A549 (cell line): Measurements from ENCODE around the gene C1QTNF4. TPM values are rescaled to one million over a fixed set of nuclear protein-coding genes. Genes with fewer than 3 reads are reported as not detected.

Experiments used
- ATAC-seq, 2 experiments: fragments of 200-7000 bp in 1 of 2; fragments of >200 bp in 1 of 2; cut with Nextera tagmentation in 1 of 2; cut with Tn5 transposase in 1 of 2; 3 replicates each; pipeline versions ENCODE4 v1.8.0 to v1.9.1; 2018 to 2020; ENCODE audit warnings: mild to moderate bottlenecking in 1 of 2, moderate library complexity in 1 of 2
- CTCF ChIA-PET: fragments of 300-600 bp; sonication (Branson Sonifier 250); formaldehyde crosslinking; extraction: SDS; loops from one replicate; lab custom pipeline; 2021; ENCODE audit warnings: antibody characterized with exemption, inconsistent platforms; lab: Yijun Ruan, JAX
- POLR2A ChIA-PET: fragments of 350-600 bp; formaldehyde crosslinking; extraction: SDS; loops from one replicate; lab custom pipeline; 2021; ENCODE audit warnings: antibody characterized with exemption, inconsistent platforms; lab: Yijun Ruan, JAX
- DNase-seq, 2 experiments: peaks; one replicate each; pipeline versions ENCODE4 v3.0.0 to v3.0.0-alpha.2; 2011 to 2016; ENCODE audit warnings: low read depth in 1 of 2, low spot score in 1 of 2
- FAIRE-seq: peaks from 2 replicates; lab custom pipeline; 2011; peaks lifted over from hg19 to GRCh38; lab: Jason Lieb, UNC
- H3K27ac ChIP-seq, 2 experiments: fragments of >200 bp; sonication (Bioruptor Twin); formaldehyde crosslinking; 3 replicates each; pipeline ENCODE4 v1.5.1; 2016 to 2017
- H3K4me1 ChIP-seq: fragments of >200 bp; sonication (Bioruptor Twin); formaldehyde crosslinking; 3 replicates; pipeline ENCODE4 v1.6.1; 2016
- H3K4me2 ChIP-seq: fragments of >200 bp; sonication (Bioruptor Twin); formaldehyde crosslinking; 3 replicates; pipeline ENCODE4 v1.6.1; 2016
- H3K4me3 ChIP-seq: fragments of >200 bp; sonication (Bioruptor Twin); formaldehyde crosslinking; 3 replicates; pipeline ENCODE4 v1.5.1; 2016
- H3K9me3 ChIP-seq: fragments of >200 bp; sonication (Bioruptor Twin); formaldehyde crosslinking; 3 replicates; pipeline ENCODE4 v1.6.1; 2016
- BHLHE40 ChIP-seq: IDR thresholded peaks from 2 replicates; pipeline ENCODE4 v1.6.1; 2012; ENCODE audit warnings: low read depth, low read length, inconsistent platforms
- CBX8 ChIP-seq: fragments of 200-600 bp; sonication (generic); IDR thresholded peaks from 2 replicates; pipeline ENCODE4 v1.6.1; 2016
- CEBPB ChIP-seq, 2 experiments: fragments of >200 bp in 1 of 2; sonication (Bioruptor Twin) in 1 of 2; formaldehyde crosslinking in 1 of 2; IDR thresholded peaks; 2 replicates each; pipeline ENCODE4 v1.6.1; 2012 to 2016
- EP300 ChIP-seq, 2 experiments: fragments of >200 bp; sonication (Bioruptor Twin); formaldehyde crosslinking; IDR thresholded peaks; 2 replicates in 1 of 2; 3 replicates in 1 of 2; pipeline ENCODE4 v1.6.1; 2016 to 2017
- ESRRA ChIP-seq: fragments of 150-350 bp; IDR thresholded peaks from 2 replicates; pipeline ENCODE4 v1.6.1; 2014; ENCODE audit warnings: mild to moderate bottlenecking, low read length, borderline replicate concordance
- FOSB ChIP-seq: fragments of 250-450 bp; sonication (Bioruptor Pico); IDR thresholded peaks from 2 replicates; pipeline ENCODE4 v1.5.0; 2020; ENCODE audit warnings: mild to moderate bottlenecking, moderate library complexity
- FOSL2 ChIP-seq, 2 experiments: fragments of 450-650 bp in 1 of 2; fragments of >200 bp in 1 of 2; sonication (Bioruptor Twin) in 1 of 2; formaldehyde crosslinking; IDR thresholded peaks; 2 replicates each; pipeline versions ENCODE4 v1.5.0 to v1.6.1; 2016 to 2020; ENCODE audit warnings: mild to moderate bottlenecking in 1 of 2, moderate library complexity in 1 of 2
- HDAC2 ChIP-seq: fragments of 200-600 bp; sonication (generic); IDR thresholded peaks from 2 replicates; pipeline ENCODE4 v1.6.1; 2016
- HOXA7 ChIP-seq: fragments of 250-450 bp; sonication (Bioruptor Pico); IDR thresholded peaks from 2 replicates; pipeline ENCODE4 v1.5.0; 2020; ENCODE audit warnings: mild to moderate bottlenecking, moderate library complexity
- HOXB5 ChIP-seq: fragments of 250-450 bp; sonication (Bioruptor Pico); IDR thresholded peaks from 2 replicates; pipeline ENCODE4 v1.5.0; 2020; ENCODE audit warnings: mild to moderate bottlenecking, moderate library complexity
- KDM1A ChIP-seq: fragments of 200-600 bp; sonication (generic); IDR thresholded peaks from 2 replicates; pipeline ENCODE4 v1.6.1; 2016; ENCODE audit warnings: low read depth, mild to moderate bottlenecking
- KDM5A ChIP-seq: fragments of 200-600 bp; sonication (generic); IDR thresholded peaks from 2 replicates; pipeline ENCODE4 v1.6.1; 2016; ENCODE audit warnings: antibody characterized with exemption, mild to moderate bottlenecking
- MAZ ChIP-seq: fragments of 150-350 bp; IDR thresholded peaks from 2 replicates; pipeline ENCODE4 v1.6.1; 2014; ENCODE audit warnings: antibody characterized with exemption, low read depth, low read length, borderline replicate concordance
- MYC ChIP-seq: IDR thresholded peaks from 2 replicates; pipeline ENCODE4 v1.6.1; 2012; ENCODE audit warnings: mild to moderate bottlenecking, inconsistent platforms, low read length, improper control_type of control experiment, borderline replicate concordance
- NFE2L2 ChIP-seq: fragments of 150-350 bp; conservative IDR thresholded peaks from 2 replicates; pipeline ENCODE4 v1.6.1; 2014; ENCODE audit warnings: low read length
- PHF8 ChIP-seq: fragments of 200-600 bp; sonication (generic); IDR thresholded peaks from 2 replicates; pipeline ENCODE4 v1.6.1; 2016; ENCODE audit warnings: low read depth, mild to moderate bottlenecking, antibody characterized with exemption, moderate library complexity, borderline replicate concordance
- POLR2AphosphoS2 ChIP-seq: conservative IDR thresholded peaks from 2 replicates; pipeline ENCODE4 v1.6.1; 2012; ENCODE audit warnings: low read length, improper control_type of control experiment, inconsistent platforms
- RARB ChIP-seq: fragments of 250-450 bp; sonication (Bioruptor Pico); IDR thresholded peaks from 2 replicates; pipeline ENCODE4 v1.8.0; 2021; ENCODE audit warnings: mild to moderate bottlenecking, moderate library complexity
- SMC3 ChIP-seq: fragments of >200 bp; sonication (Bioruptor Twin); formaldehyde crosslinking; IDR thresholded peaks from 3 replicates; pipeline ENCODE4 v1.6.1; 2018; ENCODE audit warnings: inconsistent platforms
- SREBF2 ChIP-seq: fragments of 450-650 bp; IDR thresholded peaks from 2 replicates; pipeline ENCODE4 v1.6.1; 2014; ENCODE audit warnings: mild to moderate bottlenecking, moderate library complexity
- ZFP36 ChIP-seq: fragments of 450-650 bp; IDR thresholded peaks from 2 replicates; pipeline ENCODE4 v1.6.1; 2014; ENCODE audit warnings: borderline replicate concordance; ENCODE audit not compliant: partially characterized antibody
- WGBS: methylation state at CpG from one replicate; pipeline ENCODE4 v1.1.6; 2017; ENCODE audit errors: missing lambda C conversion rate; 5-methylcytosine and 5-hydroxymethylcytosine counted together
- polyA plus RNA-seq, 4 experiments: library from polyadenylated mRNA; depleted of rRNA in 3 of 4; stranded (reverse); fragments of >200 nt; fragmentation: RNase III in 1 of 4; extraction: RNeasy Plus Mini Kit Qiagen cat#74134 plus additional on column Dnase treatment in 1 of 4; gene quantifications; 2 replicates in 3 of 4; 3 replicates in 1 of 4; pipeline ENCODE4 v1.2.3, GENCODE V29; 2011 to 2017
- TF ChIP-seq, protein P1 (sequence below): fragments of 250-450 bp; sonication (Bioruptor Pico); IDR thresholded peaks from 2 replicates; pipeline ENCODE4 v1.5.0; 2021; ENCODE audit warnings: mild to moderate bottlenecking, moderate library complexity, borderline replicate concordance
- TF ChIP-seq, protein P2 (sequence below): fragments of 150-350 bp; IDR thresholded peaks from 2 replicates; pipeline ENCODE4 v1.6.1; 2014; ENCODE audit warnings: low read depth, mild to moderate bottlenecking, low read length
- TF ChIP-seq, protein P3 (sequence below): IDR thresholded peaks from 2 replicates; pipeline ENCODE4 v1.6.1; 2012
- TF ChIP-seq, protein P4 (sequence below): fragments of >200 bp; sonication (Bioruptor Twin); formaldehyde crosslinking; IDR thresholded peaks from 3 replicates; pipeline ENCODE4 v1.5.1; 2016

C1QTNF4 gene
- polyA plus RNA-seq, 2 of the 4 experiments (the other 2 are of a cell fraction), result not detected

DNA sequence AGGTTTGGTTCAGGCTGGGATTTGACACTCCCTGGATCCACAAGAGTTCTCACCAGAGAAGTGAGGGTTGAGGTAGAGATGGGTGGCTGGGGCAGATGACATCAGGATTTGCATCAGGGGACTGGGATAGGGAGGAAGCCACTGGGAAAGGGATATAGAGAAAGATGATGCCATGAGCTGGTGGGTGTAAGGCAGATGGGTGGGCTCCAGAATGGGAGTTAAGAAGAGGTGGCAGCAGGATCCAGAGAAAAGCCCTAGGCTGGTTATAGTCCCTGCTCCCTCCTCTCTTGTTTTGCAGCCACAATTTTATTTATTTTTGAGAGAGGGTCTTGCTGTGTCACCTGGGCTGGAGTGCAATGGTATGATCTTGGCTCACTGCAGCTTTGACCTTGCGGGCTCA, 1.8 kb upstream of the C1QTNF4 start:
- ATAC-seq (no peak), DNase-seq (no peak), FAIRE-seq (no peak)
- no peak overlapping the region for H3K27ac ChIP-seq
- no peaks in the 10 kb centered on the region for H3K9me3 ChIP-seq
- 96% methylated on average over 1 of the region's 1 CpG for WGBS
- TF ChIP-seq, protein P1, sequence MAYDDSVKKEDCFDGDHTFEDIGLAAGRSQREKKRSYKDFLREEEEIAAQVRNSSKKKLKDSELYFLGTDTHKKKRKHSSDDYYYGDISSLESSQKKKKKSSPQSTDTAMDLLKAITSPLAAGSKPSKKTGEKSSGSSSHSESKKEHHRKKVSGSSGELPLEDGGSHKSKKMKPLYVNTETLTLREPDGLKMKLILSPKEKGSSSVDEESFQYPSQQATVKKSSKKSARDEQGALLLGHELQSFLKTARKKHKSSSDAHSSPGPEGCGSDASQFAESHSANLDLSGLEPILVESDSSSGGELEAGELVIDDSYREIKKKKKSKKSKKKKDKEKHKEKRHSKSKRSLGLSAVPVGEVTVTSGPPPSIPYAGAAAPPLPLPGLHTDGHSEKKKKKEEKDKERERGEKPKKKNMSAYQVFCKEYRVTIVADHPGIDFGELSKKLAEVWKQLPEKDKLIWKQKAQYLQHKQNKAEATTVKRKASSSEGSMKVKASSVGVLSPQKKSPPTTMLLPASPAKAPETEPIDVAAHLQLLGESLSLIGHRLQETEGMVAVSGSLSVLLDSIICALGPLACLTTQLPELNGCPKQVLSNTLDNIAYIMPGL (CRISPR knock-in tag), result no peak
- TF ChIP-seq, protein P2, sequence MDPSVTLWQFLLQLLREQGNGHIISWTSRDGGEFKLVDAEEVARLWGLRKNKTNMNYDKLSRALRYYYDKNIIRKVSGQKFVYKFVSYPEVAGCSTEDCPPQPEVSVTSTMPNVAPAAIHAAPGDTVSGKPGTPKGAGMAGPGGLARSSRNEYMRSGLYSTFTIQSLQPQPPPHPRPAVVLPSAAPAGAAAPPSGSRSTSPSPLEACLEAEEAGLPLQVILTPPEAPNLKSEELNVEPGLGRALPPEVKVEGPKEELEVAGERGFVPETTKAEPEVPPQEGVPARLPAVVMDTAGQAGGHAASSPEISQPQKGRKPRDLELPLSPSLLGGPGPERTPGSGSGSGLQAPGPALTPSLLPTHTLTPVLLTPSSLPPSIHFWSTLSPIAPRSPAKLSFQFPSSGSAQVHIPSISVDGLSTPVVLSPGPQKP, result no peak
- TF ChIP-seq KDM5A (no peak), RARB (CRISPR knock-in tag) (no peak), MAZ (no peak), HOXA7 (CRISPR knock-in tag) (no peak), BHLHE40 (no peak), FOSL2 (IDR thresholded peaks at IDR 0.05) (no peak), FOSL2 (CRISPR knock-in tag; IDR thresholded peaks at IDR 0.05) (no peak), EP300 (IDR thresholded peaks at IDR 0.05) (no peak), SMC3 (no peak), FOSB (CRISPR knock-in tag) (no peak), MYC (no peak), PHF8 (no peak), ESRRA (no peak), HOXB5 (CRISPR knock-in tag) (no peak), HDAC2 (no peak)
- TF ChIP-seq, protein P3, sequence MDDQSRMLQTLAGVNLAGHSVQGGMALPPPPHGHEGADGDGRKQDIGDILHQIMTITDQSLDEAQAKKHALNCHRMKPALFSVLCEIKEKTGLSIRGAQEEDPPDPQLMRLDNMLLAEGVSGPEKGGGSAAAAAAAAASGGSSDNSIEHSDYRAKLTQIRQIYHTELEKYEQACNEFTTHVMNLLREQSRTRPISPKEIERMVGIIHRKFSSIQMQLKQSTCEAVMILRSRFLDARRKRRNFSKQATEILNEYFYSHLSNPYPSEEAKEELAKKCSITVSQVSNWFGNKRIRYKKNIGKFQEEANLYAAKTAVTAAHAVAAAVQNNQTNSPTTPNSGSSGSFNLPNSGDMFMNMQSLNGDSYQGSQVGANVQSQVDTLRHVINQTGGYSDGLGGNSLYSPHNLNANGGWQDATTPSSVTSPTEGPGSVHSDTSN, result no peak
- ChIA-PET POLR2A (interaction anchor here (0.6 kb wide), 1 partner anchor 42 kb away, joined by 3 read pairs; no protein-coding TSS in a partner anchor), CTCF (interaction anchor here (0.6 to 1.1 kb wide), 3 partner anchors 33 to 222 kb away, joined by 3 to 4 read pairs (median 4); no protein-coding TSS in a partner anchor)
- no peak overlapping the region for H3K4me2 ChIP-seq
- no peak overlapping the region for H3K4me3 ChIP-seq
- H3K4me1 ChIP-seq, result peaks cover 8% of the 10 kb centered on the region; the same call in 1 of the 3 replicates

DNA sequence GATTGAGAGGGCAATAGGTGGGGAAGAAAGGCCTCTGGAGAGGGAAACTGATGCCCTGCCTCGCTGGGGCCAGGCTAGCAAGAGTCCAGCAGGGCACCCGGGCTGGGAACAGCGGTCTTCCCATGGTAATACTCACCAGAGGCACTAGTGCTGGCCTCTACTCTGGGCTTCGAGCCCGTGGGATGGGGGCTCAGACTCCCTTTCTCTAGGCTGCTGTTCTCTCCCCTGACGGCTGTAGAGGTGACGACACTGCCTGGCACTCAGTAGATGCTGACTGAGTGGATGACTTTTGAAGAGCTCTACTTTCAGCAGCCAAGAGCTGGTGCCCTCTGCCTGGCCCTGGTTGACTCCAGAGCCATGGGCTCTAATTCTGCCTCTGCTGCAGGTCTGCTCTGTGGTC, 818 bp upstream of the C1QTNF4 start:
- no peaks in the 10 kb centered on the region for H3K9me3 ChIP-seq
- POLR2A ChIA-PET, result no interaction called here
- H3K4me2 ChIP-seq, result no peak overlapping the region
- DNase-seq (no peak), ATAC-seq (peak; percentile 40 to 60; a peak in 5 of 6 replicates), FAIRE-seq (no peak)
- H3K27ac ChIP-seq, result no peak overlapping the region
- H3K4me1 ChIP-seq, result peaks cover 8% of the 10 kb centered on the region; the same call in 1 of the 3 replicates
- TF ChIP-seq PHF8, result no peak
- TF ChIP-seq BHLHE40, result no peak
- TF ChIP-seq KDM5A, result no peak
- TF ChIP-seq KDM1A, result no peak
- no peak for TF ChIP-seq NFE2L2
- TF ChIP-seq CBX8, result no peak
- no peak for TF ChIP-seq CEBPB (IDR thresholded peaks at IDR 0.05)
- no peak for TF ChIP-seq ZFP36
- TF ChIP-seq, protein P4, sequence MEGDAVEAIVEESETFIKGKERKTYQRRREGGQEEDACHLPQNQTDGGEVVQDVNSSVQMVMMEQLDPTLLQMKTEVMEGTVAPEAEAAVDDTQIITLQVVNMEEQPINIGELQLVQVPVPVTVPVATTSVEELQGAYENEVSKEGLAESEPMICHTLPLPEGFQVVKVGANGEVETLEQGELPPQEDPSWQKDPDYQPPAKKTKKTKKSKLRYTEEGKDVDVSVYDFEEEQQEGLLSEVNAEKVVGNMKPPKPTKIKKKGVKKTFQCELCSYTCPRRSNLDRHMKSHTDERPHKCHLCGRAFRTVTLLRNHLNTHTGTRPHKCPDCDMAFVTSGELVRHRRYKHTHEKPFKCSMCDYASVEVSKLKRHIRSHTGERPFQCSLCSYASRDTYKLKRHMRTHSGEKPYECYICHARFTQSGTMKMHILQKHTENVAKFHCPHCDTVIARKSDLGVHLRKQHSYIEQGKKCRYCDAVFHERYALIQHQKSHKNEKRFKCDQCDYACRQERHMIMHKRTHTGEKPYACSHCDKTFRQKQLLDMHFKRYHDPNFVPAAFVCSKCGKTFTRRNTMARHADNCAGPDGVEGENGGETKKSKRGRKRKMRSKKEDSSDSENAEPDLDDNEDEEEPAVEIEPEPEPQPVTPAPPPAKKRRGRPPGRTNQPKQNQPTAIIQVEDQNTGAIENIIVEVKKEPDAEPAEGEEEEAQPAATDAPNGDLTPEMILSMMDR, result no peak
- TF ChIP-seq SREBF2, result no peak
- TF ChIP-seq POLR2AphosphoS2, result no peak
- TF ChIP-seq, all 56 proteins: peak for 0
- H3K4me3 ChIP-seq, result no peak overlapping the region
- WGBS, result 41% methylated on average over 6 of the region's 7 CpGs
- CTCF ChIA-PET, result interaction anchor here (0.6 to 1.0 kb wide), 4 partner anchors 24 to 167 kb away, joined by 3 to 4 read pairs (median 3); no protein-coding TSS in a partner anchor
